Panc1 (cell line): ENCODE data around the gene GALNT13. TPM values are rescaled to one million over a fixed set of nuclear protein-coding genes. Genes with fewer than 3 reads are reported as not detected.

Source experiments
- ATAC-seq: fragments of 200-7000 bp; cut with Tn5 transposase; 2 replicates; pipeline ENCODE4 v1.9.1; 2020; ENCODE audit warnings: mild to moderate bottlenecking, moderate library complexity
- BruUV-seq: library from RNA; stranded (reverse); fragments of 400-500 nt; replicated peaks from 2 replicates; lab custom pipeline; 2021; lab: Mats Ljungman, UMichigan
- CTCF ChIA-PET: fragments of 300-600 bp; sonication (Branson Sonifier 250); formaldehyde crosslinking; loops from one replicate; lab custom pipeline; 2022; ENCODE audit warnings: antibody characterized with exemption; lab: Charles Lee
- POLR2A ChIA-PET: fragments of 300-600 bp; sonication (Branson Sonifier 250); formaldehyde crosslinking; loops from one replicate; lab custom pipeline; 2022; ENCODE audit warnings: antibody characterized with exemption; lab: Charles Lee
- DNase-seq: peaks from one replicate; pipeline ENCODE4 v3.0.0-alpha.2; 2010; ENCODE audit warnings: low read depth, low spot score
- H3K27ac ChIP-seq: 2 replicates; pipeline ENCODE4 v1.5.1; 2011; ENCODE audit warnings: mild to moderate bottlenecking, low read length, inconsistent platforms
- H3K27me3 ChIP-seq: fragments of 200-500 bp; sonication (Bioruptor generic); 2 replicates; pipeline ENCODE4 v1.6.0; 2014; ENCODE audit warnings: low read length, inconsistent platforms; ENCODE audit not compliant: control insufficient read depth, insufficient read depth
- H3K36me3 ChIP-seq: fragments of 200-500 bp; sonication (Bioruptor generic); 2 replicates; pipeline ENCODE4 v1.5.1; 2014; ENCODE audit warnings: inconsistent platforms, mild to moderate bottlenecking, low read length, moderate library complexity; ENCODE audit not compliant: control insufficient read depth, insufficient read depth
- H3K4me1 ChIP-seq: 2 replicates; pipeline ENCODE4 v1.5.1; 2011; ENCODE audit warnings: inconsistent platforms, mild to moderate bottlenecking, low read length, moderate library complexity; ENCODE audit not compliant: control insufficient read depth, insufficient read depth
- H3K4me3 ChIP-seq, 2 experiments: 2 replicates each; pipeline ENCODE4 v1.5.1; 2011 to 2012; ENCODE audit warnings: low read depth in 2 of 2, low read length in 2 of 2, mild to moderate bottlenecking in 2 of 2, inconsistent platforms in 1 of 2, moderate library complexity in 1 of 2
- H3K9me3 ChIP-seq: fragments of 200-500 bp; sonication (Bioruptor generic); 2 replicates; pipeline ENCODE4 v1.5.1; 2014; ENCODE audit warnings: low read depth, mild to moderate bottlenecking, inconsistent platforms, low read length, moderate library complexity; ENCODE audit not compliant: control insufficient read depth, insufficient read depth
- CTCF ChIP-seq: fragments of 450-650 bp; IDR thresholded peaks from 2 replicates; pipeline ENCODE4 v1.5.1; 2017; ENCODE audit warnings: mild to moderate bottlenecking
- POLR2AphosphoS5 ChIP-seq: IDR thresholded peaks from 2 replicates; pipeline ENCODE4 v1.6.1; 2012; ENCODE audit warnings: mild to moderate bottlenecking, low read depth, low read length, moderate library complexity
- REST ChIP-seq, 2 experiments: IDR thresholded peaks; 2 replicates each; pipeline ENCODE4 v1.6.1; 2011 to 2012; ENCODE audit warnings: low read depth in 2 of 2, control low read depth in 1 of 2, low read length in 1 of 2, mild to moderate bottlenecking in 1 of 2, moderate library complexity in 1 of 2; ENCODE audit not compliant: insufficient read depth in 1 of 2
- SIN3A ChIP-seq: IDR thresholded peaks from 2 replicates; pipeline ENCODE4 v1.6.1; 2012; ENCODE audit warnings: low read depth, mild to moderate bottlenecking, low read length, moderate library complexity, borderline replicate concordance; ENCODE audit not compliant: insufficient read depth
- TCF7L2 ChIP-seq: IDR thresholded peaks from 2 replicates; pipeline ENCODE4 v1.6.1; 2011; ENCODE audit warnings: mild to moderate bottlenecking, low read depth, low read length, inconsistent platforms
- in situ Hi-C: cut with HindIII; loops from 2 replicates; pipeline ENCODE4 v1.10.0; 2016; ENCODE audit warnings: low sequenced_read_pairs, low pct_unique_long_range_greater_than_20kb
- intact Hi-C: fragments of 100-400 bp; cut with micrococcal nuclease; formaldehyde crosslinking; loops from one replicate; pipeline ENCODE4 v1.10.0; 2022; ENCODE audit not compliant: unreplicated experiment
- total RNA-seq: library from RNA; stranded (reverse); gene quantifications from one replicate; pipeline ENCODE4 v1.2.1, GENCODE V29; 2021; ENCODE audit not compliant: unreplicated experiment

GALNT13 gene
- total RNA-seq, 1 experiment from 2014 or later, result not detected

GRCh38 chr2:154247503-154247902, 375.8 kb downstream of the GALNT13 start:
- TF ChIP-seq SIN3A (no peak), POLR2AphosphoS5 (no peak), REST (IDR thresholded peaks at IDR 0.05; ENCODE audit: insufficient read depth in 1 of 2, low read depth in 2 of 2, low read length in 1 of 2) (no peak), TCF7L2 (no peak), CTCF (no peak)
- intact Hi-C loops (no loop called here), in situ Hi-C loops (no loop called here)
- Histone ChIP-seq H3K4me1 (no peaks in the 10 kb centered on the region), H3K9me3 (no peaks in the 10 kb centered on the region), H3K27ac (no peak overlapping the region), H3K4me3 (no peak overlapping the region), H3K36me3 (no peaks in the 10 kb centered on the region), H3K27me3 (no peaks in the 10 kb centered on the region)
- CTCF ChIA-PET, result no interaction called here
- POLR2A ChIA-PET, result no interaction called here
- DNase-seq (no peak), ATAC-seq (no peak)
- BruUV-seq, result no TSS peak

- Histone ChIP-seq H3K27ac (no peak overlapping the region), H3K36me3 (no peaks in the 10 kb centered on the region), H3K4me3 (no peak overlapping the region), H3K9me3 (no peaks in the 10 kb centered on the region), H3K4me1 (no peaks in the 10 kb centered on the region), H3K27me3 (no peaks in the 10 kb centered on the region)
- ATAC-seq, result no peak
- no peak for DNase-seq
- BruUV-seq, result no TSS peak
- intact Hi-C loops (no loop called here), in situ Hi-C loops (no loop called here)
- TF ChIP-seq POLR2AphosphoS5 (no peak), TCF7L2 (no peak), SIN3A (no peak), REST (IDR thresholded peaks at IDR 0.05; ENCODE audit: insufficient read depth in 1 of 2, low read depth in 2 of 2, low read length in 1 of 2) (no peak), CTCF (no peak)
- ChIA-PET POLR2A (no interaction called here), CTCF (no interaction called here)
These were observed 384.4 kb downstream of the GALNT13 start for GRCh38 chr2:154256136-154256535.
